Lower lobe of right lung (tissue), 2 donors: ENCODE results near the gene UGT1A8. TPM values are rescaled to one million over a fixed set of nuclear protein-coding genes. Genes with fewer than 3 reads are reported as not detected.

Experiments used
- ATAC-seq, 2 donors: fragments of 200-7000 bp; cut with Tn5 transposase; one replicate each; pipeline ENCODE4 v1.9.1; 2020 to 2022; ENCODE audit warnings: mild to moderate bottlenecking in 2 of 2, moderate library complexity in 2 of 2
- DNase-seq: peaks from one replicate; pipeline ENCODE4 v3.0.0-alpha.2; 2020
- H3K27ac ChIP-seq: fragments of 200-600 bp; one replicate; pipeline ENCODE4 v1.8.0; 2022
- H3K27me3 ChIP-seq: fragments of 200-600 bp; one replicate; pipeline ENCODE4 v1.8.0; 2022; ENCODE audit warnings: low read depth
- H3K36me3 ChIP-seq: fragments of 200-600 bp; one replicate; pipeline ENCODE4 v1.8.0; 2022; ENCODE audit warnings: mild to moderate bottlenecking
- H3K4me1 ChIP-seq: fragments of 200-600 bp; one replicate; pipeline ENCODE4 v1.8.0; 2022
- H3K4me3 ChIP-seq: fragments of 200-600 bp; one replicate; pipeline ENCODE4 v1.8.0; 2022; ENCODE audit warnings: mild to moderate bottlenecking
- H3K9me3 ChIP-seq: fragments of 200-600 bp; one replicate; pipeline ENCODE4 v1.8.0; 2022
- intact Hi-C: fragments of 100-400 bp; cut with DNase I; formaldehyde crosslinking; loops from one replicate; pipeline ENCODE4 v1.11.0; 2022
- total RNA-seq: library from RNA; stranded (reverse); fragmentation: NEBNext Ultra II Directional; extraction: Animal tissue kit (Norgen Biotek cat#: 25700); gene quantifications from one replicate; pipeline ENCODE4 v1.2.1, GENCODE V29; 2021
- TF ChIP-seq, protein P1 (sequence below): fragments of 200-600 bp; IDR thresholded peaks from one replicate; pipeline ENCODE4 v1.8.0; 2022; ENCODE audit warnings: antibody characterized with exemption, mild to moderate bottlenecking
- donor health status: DM: no; HTN: yes; CAD: no; lungs with severe emphysema.

UGT1A8 gene
- total RNA-seq, 1 donor from 2014 or later: not detected

DNA sequence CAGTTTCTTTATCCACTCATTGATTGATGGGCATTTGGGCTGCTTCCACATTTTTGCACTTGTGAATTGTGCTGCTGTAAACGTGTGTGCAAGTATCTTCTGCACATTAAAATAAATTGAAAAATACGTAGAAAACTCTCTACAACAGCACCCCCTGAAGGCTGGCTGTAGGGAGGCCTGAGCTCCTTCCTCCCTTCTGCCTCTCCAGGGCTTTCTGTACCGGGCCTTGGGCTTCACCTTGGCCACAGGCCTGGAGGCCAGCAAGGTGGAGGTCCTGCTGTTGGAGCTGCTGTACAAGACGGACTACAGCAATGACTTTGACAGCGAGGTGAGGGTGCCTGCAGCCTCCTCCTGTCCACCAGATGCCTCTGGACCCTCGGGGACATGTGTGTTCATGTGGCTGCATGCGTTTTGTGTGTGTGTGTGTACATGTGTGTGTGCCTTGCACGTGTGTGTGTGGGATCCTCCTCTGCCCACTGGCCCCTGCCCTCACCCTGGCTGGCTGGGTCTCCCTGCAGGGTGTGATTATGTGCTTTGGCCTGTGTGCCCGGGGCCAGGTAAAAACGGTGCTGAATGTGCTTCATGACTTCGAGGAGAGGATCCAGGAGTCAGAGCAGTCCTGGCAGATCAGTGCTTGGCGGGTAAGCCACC is 189.9 kb downstream of the UGT1A8 start:
- no peak overlapping the region for H3K27ac ChIP-seq
- H3K9me3 ChIP-seq: no peaks in the 10 kb centered on the region
- intact Hi-C loops: no loop called here
- no peaks in the 10 kb centered on the region for H3K36me3 ChIP-seq
- DNase-seq (peak; percentile 21), ATAC-seq (no peak)
- H3K4me3 ChIP-seq: no peak overlapping the region
- no peaks in the 10 kb centered on the region for H3K27me3 ChIP-seq
- no peaks in the 10 kb centered on the region for H3K4me1 ChIP-seq
- TF ChIP-seq, protein P1, sequence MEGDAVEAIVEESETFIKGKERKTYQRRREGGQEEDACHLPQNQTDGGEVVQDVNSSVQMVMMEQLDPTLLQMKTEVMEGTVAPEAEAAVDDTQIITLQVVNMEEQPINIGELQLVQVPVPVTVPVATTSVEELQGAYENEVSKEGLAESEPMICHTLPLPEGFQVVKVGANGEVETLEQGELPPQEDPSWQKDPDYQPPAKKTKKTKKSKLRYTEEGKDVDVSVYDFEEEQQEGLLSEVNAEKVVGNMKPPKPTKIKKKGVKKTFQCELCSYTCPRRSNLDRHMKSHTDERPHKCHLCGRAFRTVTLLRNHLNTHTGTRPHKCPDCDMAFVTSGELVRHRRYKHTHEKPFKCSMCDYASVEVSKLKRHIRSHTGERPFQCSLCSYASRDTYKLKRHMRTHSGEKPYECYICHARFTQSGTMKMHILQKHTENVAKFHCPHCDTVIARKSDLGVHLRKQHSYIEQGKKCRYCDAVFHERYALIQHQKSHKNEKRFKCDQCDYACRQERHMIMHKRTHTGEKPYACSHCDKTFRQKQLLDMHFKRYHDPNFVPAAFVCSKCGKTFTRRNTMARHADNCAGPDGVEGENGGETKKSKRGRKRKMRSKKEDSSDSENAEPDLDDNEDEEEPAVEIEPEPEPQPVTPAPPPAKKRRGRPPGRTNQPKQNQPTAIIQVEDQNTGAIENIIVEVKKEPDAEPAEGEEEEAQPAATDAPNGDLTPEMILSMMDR: no peak

- H3K9me3 ChIP-seq: no peaks in the 10 kb centered on the region
- TF ChIP-seq, protein P1: no peak
- peak; percentile 12 for DNase-seq
- no peak overlapping the region for H3K27ac ChIP-seq
- H3K27me3 ChIP-seq: no peaks in the 10 kb centered on the region
- intact Hi-C loops: no loop called here
- H3K36me3 ChIP-seq: no peaks in the 10 kb centered on the region
- ATAC-seq: no peak
- no peaks in the 10 kb centered on the region for H3K4me1 ChIP-seq
- H3K4me3 ChIP-seq: no peak overlapping the region
These were observed 190.8 kb downstream of the UGT1A8 start for GRCh38 chr2:233807966-233808935.

GRCh38 chr2:233810385-233810784 is 193.0 kb downstream of the UGT1A8 start:
- Histone ChIP-seq H3K27me3 (no peaks in the 10 kb centered on the region), H3K27ac (no peak overlapping the region), H3K4me3 (no peak overlapping the region), H3K36me3 (no peaks in the 10 kb centered on the region), H3K4me1 (no peaks in the 10 kb centered on the region), H3K9me3 (no peaks in the 10 kb centered on the region)
- TF ChIP-seq, protein P1: no peak
- DNase-seq (no peak), ATAC-seq (no peak)
- intact Hi-C loops: no loop called here

DNA sequence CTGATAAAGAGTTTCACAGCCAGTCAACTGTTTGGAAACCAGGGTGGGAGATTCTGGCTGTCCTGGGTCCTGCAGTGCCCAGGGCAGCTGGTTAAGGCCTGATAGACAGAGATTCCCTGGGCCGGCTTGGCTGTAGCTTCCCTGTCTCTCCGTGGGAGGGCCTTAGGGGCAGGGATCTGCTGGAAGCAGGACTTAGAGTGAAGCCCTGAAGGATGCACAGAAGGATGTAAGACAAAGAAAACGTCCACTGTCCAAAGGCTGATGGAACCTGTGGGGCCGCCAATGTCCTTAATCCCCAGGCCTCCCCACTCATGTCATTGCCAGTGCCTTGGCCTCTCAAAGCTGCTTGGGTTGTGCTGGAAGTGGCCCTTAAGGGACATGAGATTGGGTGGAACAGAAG is 193.7 kb downstream of the UGT1A8 start:
- H3K9me3 ChIP-seq: no peaks in the 10 kb centered on the region
- H3K27ac ChIP-seq: no peak overlapping the region
- intact Hi-C loops: no loop called here
- no peaks in the 10 kb centered on the region for H3K36me3 ChIP-seq
- TF ChIP-seq, protein P1: no peak
- no peaks in the 10 kb centered on the region for H3K4me1 ChIP-seq
- ATAC-seq (no peak), DNase-seq (no peak)
- H3K4me3 ChIP-seq: no peak overlapping the region
- no peaks in the 10 kb centered on the region for H3K27me3 ChIP-seq

GRCh38 chr2:233811732-233812131 is 194.3 kb downstream of the UGT1A8 start:
- H3K4me1 ChIP-seq: no peaks in the 10 kb centered on the region
- TF ChIP-seq, protein P1: no peak
- intact Hi-C loops: no loop called here
- H3K36me3 ChIP-seq: no peaks in the 10 kb centered on the region
- no peaks in the 10 kb centered on the region for H3K27me3 ChIP-seq
- no peaks in the 10 kb centered on the region for H3K9me3 ChIP-seq
- DNase-seq (no peak), ATAC-seq (no peak)
- no peak overlapping the region for H3K4me3 ChIP-seq
- H3K27ac ChIP-seq: no peak overlapping the region
